Measurements from ENCODE around the gene SFSWAP.

The SFSWAP gene

GRCh38 chr12:131836714-131837397 lies 126.0 kb downstream of the SFSWAP start:
- H3K27me3 ChIP-seq (ENCODE audit: control insufficient read depth, insufficient read depth, low read length): peaks cover 11% of the 10 kb centered on the region

GRCh38 chr12:131840643-131841416 lies 129.9 kb downstream of the SFSWAP start:
- no peaks in the 10 kb centered on the region for H3K79me2 ChIP-seq
- H3K36me3 ChIP-seq (ENCODE audit: control insufficient read depth, insufficient read depth, low read length): no peaks in the 10 kb centered on the region
- no peak overlapping the region for H3K27ac ChIP-seq
- H3K4me3 ChIP-seq (ENCODE audit: low read depth, low read length): no peak overlapping the region
- H3K9me3 ChIP-seq (ENCODE audit: control insufficient read depth, low read length): no peaks in the 10 kb centered on the region
- no peak overlapping the region for H3K9ac ChIP-seq
- H3K27me3 ChIP-seq (ENCODE audit: control insufficient read depth, insufficient read depth, low read length): no peaks in the 10 kb centered on the region
- H3K4me2 ChIP-seq (ENCODE audit: low read length): no peak overlapping the region
- no peak for TF ChIP-seq CTCF (IDR thresholded peaks at IDR 0.05)
- no peak overlapping the region for H2AFZ ChIP-seq
- H3K4me1 ChIP-seq: no peaks in the 10 kb centered on the region

More at GRCh38 chr12:131836714-131837397, 126.0 kb downstream of the SFSWAP start:
- Histone ChIP-seq H3K9ac (no peak overlapping the region), H3K4me1 (no peaks in the 10 kb centered on the region), H2AFZ (no peak overlapping the region), H3K4me2 (ENCODE audit: low read length) (no peak overlapping the region), H3K36me3 (ENCODE audit: control insufficient read depth, insufficient read depth, low read length) (no peaks in the 10 kb centered on the region), H3K4me3 (ENCODE audit: low read depth, low read length) (no peak overlapping the region), H3K79me2 (no peaks in the 10 kb centered on the region), H3K27ac (no peak overlapping the region), H3K9me3 (ENCODE audit: control insufficient read depth, low read length) (no peaks in the 10 kb centered on the region)
- TF ChIP-seq CTCF (IDR thresholded peaks at IDR 0.05): no peak

- Histone ChIP-seq H3K4me2 (ENCODE audit: low read length) (no peak overlapping the region), H3K27ac (no peak overlapping the region), H3K27me3 (ENCODE audit: control insufficient read depth, insufficient read depth, low read length) (no peaks in the 10 kb centered on the region), H3K9ac (no peak overlapping the region), H3K79me2 (no peaks in the 10 kb centered on the region), H3K4me1 (no peaks in the 10 kb centered on the region), H2AFZ (no peak overlapping the region), H3K9me3 (ENCODE audit: control insufficient read depth, low read length) (no peaks in the 10 kb centered on the region), H3K4me3 (ENCODE audit: low read depth, low read length) (no peak overlapping the region), H3K36me3 (ENCODE audit: control insufficient read depth, insufficient read depth, low read length) (no peaks in the 10 kb centered on the region)
- TF ChIP-seq CTCF (IDR thresholded peaks at IDR 0.05): no peak
Measured at GRCh38 chr12:131841547-131841946, 130.7 kb downstream of the SFSWAP start.

GRCh38 chr12:131842169-131842568 lies 131.3 kb downstream of the SFSWAP start:
- Histone ChIP-seq H3K9ac (no peak overlapping the region), H3K4me2 (ENCODE audit: low read length) (no peak overlapping the region), H3K27ac (no peak overlapping the region), H3K27me3 (ENCODE audit: control insufficient read depth, insufficient read depth, low read length) (no peaks in the 10 kb centered on the region), H3K9me3 (ENCODE audit: control insufficient read depth, low read length) (no peaks in the 10 kb centered on the region), H3K79me2 (no peaks in the 10 kb centered on the region), H2AFZ (no peak overlapping the region), H3K36me3 (ENCODE audit: control insufficient read depth, insufficient read depth, low read length) (no peaks in the 10 kb centered on the region), H3K4me1 (no peaks in the 10 kb centered on the region), H3K4me3 (ENCODE audit: low read depth, low read length) (no peak overlapping the region)
- no peak for TF ChIP-seq CTCF (IDR thresholded peaks at IDR 0.05)
